GM12878 (cell line): Measurements from ENCODE around the gene MACF1. TPM values are rescaled to one million over a fixed set of nuclear protein-coding genes. Genes with fewer than 3 reads are reported as not detected.

ENCODE experiments used
- ESRRA ChIP-seq: IDR thresholded peaks from 2 replicates; pipeline ENCODE4 v1.6.1; 2012; ENCODE audit warnings: mild to moderate bottlenecking, low read length, improper control_type of control experiment
- HDAC6 ChIP-seq: fragments of 200-600 bp; sonication (generic); IDR thresholded peaks from one replicate; pipeline ENCODE4 v1.8.0; 2017; ENCODE audit warnings: antibody characterized with exemption; ENCODE audit not compliant: unreplicated experiment
- MEF2A ChIP-seq: IDR thresholded peaks from 2 replicates; pipeline ENCODE4 v1.6.1; 2011; ENCODE audit warnings: low read depth, mild to moderate bottlenecking, low read length, moderate library complexity; ENCODE audit not compliant: insufficient read depth
- PRDM15 ChIP-seq: fragments of 450-650 bp; formaldehyde crosslinking; IDR thresholded peaks from 2 replicates; pipeline ENCODE4 v1.4.0; 2020; ENCODE audit warnings: mild to moderate bottlenecking, moderate library complexity
- TBL1XR1 ChIP-seq: IDR thresholded peaks from 2 replicates; pipeline ENCODE4 v1.6.1; 2012; ENCODE audit warnings: low read depth, low read length, improper control_type of control experiment
- USF2 ChIP-seq: IDR thresholded peaks from 2 replicates; pipeline ENCODE4 v1.6.1; 2011; ENCODE audit warnings: low read depth, low read length, improper control_type of control experiment, borderline replicate concordance
- ZNF592 ChIP-seq: fragments of 450-650 bp; IDR thresholded peaks from 2 replicates; pipeline ENCODE4 v1.6.1; 2017; ENCODE audit warnings: mild to moderate bottlenecking, moderate library complexity
- polyA plus RNA-seq, 11 experiments: library from polyadenylated mRNA; depleted of rRNA in 4 of 11; unstranded in 6 of 11; stranded (reverse) in 5 of 11; fragments of >200 nt; fragmentation: Nextera tagmentation in 4 of 11; fragmentation: Illumina TruSeq in 1 of 11; extraction: Ambion mirVana in 4 of 11; extraction: Trizol in 1 of 11; gene quantifications; 1 replicate in 1 of 11; 2 replicates in 10 of 11; pipeline versions ENCODE4 v1.2.1 to v1.2.3, GENCODE V29; 2011 to 2016; ENCODE audit warnings: inconsistent platforms in 2 of 11, missing spikeins in 2 of 11, low read depth in 1 of 11
- total RNA-seq, 4 experiments: library from RNA; depleted of rRNA in 3 of 4; stranded (reverse); fragments of >200 nt in 3 of 4; fragmentation: Illumina TruSeq in 1 of 4; extraction: Trizol in 1 of 4; gene quantifications; 2 replicates each; pipeline versions ENCODE4 v1.2.1 to v1.2.3, GENCODE V29; 2013 to 2021

The MACF1 gene
- total and polyA plus RNA-seq, 10 of the 15 experiments (the other 5 are each of a cell fraction or from before 2014, with no cell fraction given): 15.5 to 201 (median 76.9) TPM

GRCh38 chr1:39462074-39462473 lies 257.6 kb downstream of the MACF1 start (continued):
- TF ChIP-seq ZNF592 (no peak), TBL1XR1 (no peak), ESRRA (no peak), PRDM15 (no peak), HDAC6 (no peak), MEF2A (no peak), USF2 (no peak)
